Upper lobe of left lung (tissue), 6 donors: Measurements from ENCODE around the gene NACC2. TPM values are rescaled to one million over a fixed set of nuclear protein-coding genes. Genes with fewer than 3 reads are reported as not detected.

ENCODE experiments used
- ATAC-seq, 2 donors: fragments of 200-7000 bp; cut with Tn5 transposase; one replicate each; pipeline ENCODE4 v1.9.1; 2022; ENCODE audit warnings: mild to moderate bottlenecking in 2 of 2, moderate library complexity in 2 of 2; ENCODE audit not compliant: low FRiP score in 2 of 2
- DNase-seq, 2 donors: peaks; one replicate each; pipeline ENCODE4 v3.0.0-alpha.2; 2019 to 2020
- H3K27ac ChIP-seq, 4 donors: fragments of 200-600 bp; sonication (generic); one replicate each; pipeline ENCODE4 v1.5.1; 2016 to 2019
- H3K27me3 ChIP-seq, 4 donors: fragments of 200-600 bp; sonication (generic); one replicate each; pipeline ENCODE4 v1.5.1; 2017 to 2019
- H3K36me3 ChIP-seq, 4 donors: fragments of 200-600 bp; sonication (generic); one replicate each; pipeline ENCODE4 v1.5.1; 2016 to 2019
- H3K4me1 ChIP-seq, 4 donors: fragments of 200-600 bp; sonication (generic); one replicate each; pipeline ENCODE4 v1.5.1; 2018 to 2019
- H3K4me3 ChIP-seq, 4 donors: fragments of 200-600 bp; sonication (generic); one replicate each; pipeline ENCODE4 v1.5.1; 2017 to 2019; ENCODE audit warnings: mild to moderate bottlenecking in 2 of 4, moderate library complexity in 1 of 4
- H3K9me3 ChIP-seq, 4 donors: fragments of 200-600 bp; sonication (generic); one replicate each; pipeline ENCODE4 v1.5.1; 2018 to 2019
- EP300 ChIP-seq, 4 donors: sonication (generic); formaldehyde crosslinking; IDR thresholded peaks; one replicate each; pipeline ENCODE4 v1.5.1; 2017; ENCODE audit warnings: antibody characterized with exemption in 4 of 4, control low read depth in 2 of 4
- POLR2A ChIP-seq, 4 donors: fragments of 450-650 bp; IDR thresholded peaks; one replicate each; pipeline ENCODE4 v1.5.1; 2016 to 2017; ENCODE audit warnings: antibody characterized with exemption in 4 of 4, mild to moderate bottlenecking in 2 of 4
- POLR2AphosphoS5 ChIP-seq, 2 donors: sonication (generic); formaldehyde crosslinking; IDR thresholded peaks; one replicate each; pipeline ENCODE4 v1.5.1; 2017; ENCODE audit warnings: antibody characterized with exemption in 2 of 2
- WGBS, 2 donors: methylation state at CpG; one replicate each; pipeline ENCODE4 v1.1.5; 2017 to 2018; 5-methylcytosine and 5-hydroxymethylcytosine counted together
- total RNA-seq, 6 donors: library from RNA; depleted of rRNA in 4 of 6; stranded (reverse); fragments of >200 nt in 4 of 6; gene quantifications; one replicate each; pipeline versions ENCODE4 v1.1.0 to v1.2.1, GENCODE V29; 2016 to 2021
- TF ChIP-seq, protein P1 (sequence below), 6 experiments: fragments of 450-650 bp in 4 of 6; fragments of 200-600 bp in 2 of 6; sonication (generic) in 2 of 6; IDR thresholded peaks; one replicate each; pipeline ENCODE4 v1.5.1; 2016 to 2019; ENCODE audit warnings: antibody characterized with exemption in 6 of 6
- donor health status: DM: no; HTN: no; CAD: no; lungs with moderate emphysema.
- donor health status: DM: no; HTN: yes; CAD: no; lungs with severe emphysema.

Gene NACC2
- total RNA-seq, 6 donors from 2014 or later: 16.8 to 38.4 (median 31.3) TPM

DNA sequence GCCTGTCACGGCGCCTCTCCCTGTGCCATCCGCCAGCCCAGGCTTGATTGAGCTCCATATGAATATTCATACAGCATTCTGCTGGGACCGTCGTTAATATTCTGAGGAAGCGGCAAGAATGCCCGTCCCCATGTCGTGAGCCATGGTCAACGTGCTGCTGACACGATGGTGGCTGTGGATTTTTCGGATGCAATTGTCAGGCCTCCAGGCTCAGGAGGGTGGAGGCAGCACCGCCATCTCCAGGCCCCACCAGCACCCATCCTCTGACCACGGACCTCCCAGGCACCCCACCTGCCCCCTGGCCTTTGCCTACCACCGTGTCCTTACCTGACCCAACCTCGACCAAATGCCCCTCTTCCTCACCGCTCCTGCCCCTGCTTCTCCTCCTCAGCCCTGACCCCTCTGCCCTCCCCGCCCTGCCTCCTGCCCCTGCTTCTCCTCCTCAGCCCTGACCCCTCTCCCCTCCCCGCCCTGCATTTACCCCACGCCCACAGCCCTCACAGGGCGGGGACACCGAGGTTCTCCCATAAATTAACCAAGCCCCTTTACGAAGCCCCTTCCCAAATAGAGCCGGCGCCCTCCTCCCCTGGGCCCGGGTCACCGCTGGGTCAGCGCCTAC lies 13.7 kb upstream of the NACC2 start:
- DNase-seq: peak in 1 of 2 donors; percentile 78
- TF ChIP-seq, protein P1, sequence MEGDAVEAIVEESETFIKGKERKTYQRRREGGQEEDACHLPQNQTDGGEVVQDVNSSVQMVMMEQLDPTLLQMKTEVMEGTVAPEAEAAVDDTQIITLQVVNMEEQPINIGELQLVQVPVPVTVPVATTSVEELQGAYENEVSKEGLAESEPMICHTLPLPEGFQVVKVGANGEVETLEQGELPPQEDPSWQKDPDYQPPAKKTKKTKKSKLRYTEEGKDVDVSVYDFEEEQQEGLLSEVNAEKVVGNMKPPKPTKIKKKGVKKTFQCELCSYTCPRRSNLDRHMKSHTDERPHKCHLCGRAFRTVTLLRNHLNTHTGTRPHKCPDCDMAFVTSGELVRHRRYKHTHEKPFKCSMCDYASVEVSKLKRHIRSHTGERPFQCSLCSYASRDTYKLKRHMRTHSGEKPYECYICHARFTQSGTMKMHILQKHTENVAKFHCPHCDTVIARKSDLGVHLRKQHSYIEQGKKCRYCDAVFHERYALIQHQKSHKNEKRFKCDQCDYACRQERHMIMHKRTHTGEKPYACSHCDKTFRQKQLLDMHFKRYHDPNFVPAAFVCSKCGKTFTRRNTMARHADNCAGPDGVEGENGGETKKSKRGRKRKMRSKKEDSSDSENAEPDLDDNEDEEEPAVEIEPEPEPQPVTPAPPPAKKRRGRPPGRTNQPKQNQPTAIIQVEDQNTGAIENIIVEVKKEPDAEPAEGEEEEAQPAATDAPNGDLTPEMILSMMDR (IDR thresholded peaks at IDR 0.05): no peak
- TF ChIP-seq POLR2AphosphoS5 (IDR thresholded peaks at IDR 0.05): no peak
- no peak for TF ChIP-seq EP300 (IDR thresholded peaks at IDR 0.05)
- TF ChIP-seq POLR2A (IDR thresholded peaks at IDR 0.05): no peak
- no peak for ATAC-seq
- no peaks in the 10 kb centered on the region for H3K27me3 ChIP-seq
- peaks cover 0 to 4% (median 0%) of the 10 kb centered on the region in 4 donors for H3K36me3 ChIP-seq
- H3K27ac ChIP-seq: peak overlapping the region; percentile 70 to 86 (median 82)
- H3K9me3 ChIP-seq: no peaks in the 10 kb centered on the region
- peak overlapping the region in 3 of 4 donors; percentile 38 to 51 (median 49) for H3K4me3 ChIP-seq
- peaks cover 54 to 63% (median 61%) of the 10 kb centered on the region in 4 donors for H3K4me1 ChIP-seq
- 81 to 84% methylated on average over 18 to 22 of the region's 27 CpGs for WGBS, 2 donors

DNA sequence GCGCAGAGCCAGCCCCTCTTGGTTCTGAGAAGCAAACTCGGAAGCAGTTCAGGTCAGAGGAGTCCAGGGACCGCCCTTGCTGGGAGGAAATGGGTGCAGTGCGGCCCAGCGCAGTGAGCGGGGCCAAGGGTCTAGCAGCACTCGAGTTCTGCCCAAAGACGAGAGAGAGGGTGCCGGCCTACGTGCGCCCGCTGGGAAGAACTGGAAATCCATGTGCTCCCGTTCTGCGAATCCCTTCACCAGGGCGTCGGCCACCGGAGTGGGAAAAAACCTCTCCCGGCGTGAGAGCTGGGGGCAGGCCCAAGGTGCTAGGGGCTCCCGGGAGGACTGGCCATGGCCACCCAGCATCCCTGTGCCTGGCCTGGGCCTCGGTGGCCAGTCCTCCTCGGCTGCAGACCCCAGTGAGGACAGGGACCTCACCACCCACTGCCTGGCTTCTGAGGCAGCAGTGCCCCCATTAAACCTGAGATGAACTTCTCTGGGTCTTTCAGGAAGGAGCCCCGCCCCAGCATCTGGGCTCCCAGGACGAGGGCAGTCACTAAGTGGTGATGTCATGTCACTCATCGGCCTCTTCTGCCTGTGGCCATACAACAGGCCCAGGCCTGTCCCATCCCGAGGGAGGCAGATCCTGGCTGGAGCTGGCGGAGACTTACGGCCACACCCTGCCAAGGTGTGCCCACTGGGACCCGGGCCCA lies 13.0 kb upstream of the NACC2 start:
- H3K27ac ChIP-seq: peak overlapping the region; percentile 38 to 86 (median 70)

DNA sequence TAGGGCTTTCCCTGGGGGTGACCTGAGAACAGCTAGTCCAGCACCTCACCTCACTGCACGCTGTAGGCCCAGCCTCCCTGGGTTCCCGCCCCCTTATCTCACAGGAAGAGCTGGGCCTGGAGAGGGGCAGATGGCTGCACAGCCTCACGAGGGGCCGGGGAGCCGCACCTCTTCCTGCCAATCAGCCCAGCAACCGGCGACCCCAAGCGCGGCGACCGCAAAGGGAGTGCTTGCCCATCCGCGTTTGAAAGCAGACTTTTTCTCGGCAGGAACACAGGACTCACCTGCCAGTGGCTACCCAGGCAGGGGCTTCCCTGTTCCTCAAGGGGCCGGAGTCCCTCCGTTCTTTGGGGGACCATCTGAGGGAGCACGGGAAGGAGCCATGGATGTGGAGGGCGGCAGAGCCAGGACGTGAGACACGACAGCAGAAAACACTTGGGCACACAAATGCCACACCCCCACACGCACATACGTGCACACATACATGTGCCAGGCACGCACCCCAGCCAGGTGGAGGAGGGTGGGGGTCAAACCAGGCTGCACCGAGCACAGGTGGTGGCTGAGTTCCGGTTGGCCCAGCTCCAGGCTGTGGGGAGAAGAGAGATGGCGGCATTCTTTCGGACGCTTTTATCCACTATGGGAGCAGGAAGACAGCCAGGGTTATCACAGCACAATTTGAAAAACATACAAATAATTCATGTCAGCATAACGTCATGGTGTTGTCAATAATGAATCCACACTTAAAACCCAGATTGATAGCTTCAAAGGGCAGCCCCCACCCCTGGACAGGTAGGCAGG lies 12.3 kb upstream of the NACC2 start:
- WGBS, 2 donors: 30 to 35% methylated on average over 12 to 24 of the region's 29 CpGs
- H3K27me3 ChIP-seq: no peaks in the 10 kb centered on the region
- peak overlapping the region in 3 of 4 donors; percentile 38 to 86 (median 69) for H3K27ac ChIP-seq
- H3K36me3 ChIP-seq: no peaks in the 10 kb centered on the region
- no peak for ATAC-seq
- TF ChIP-seq EP300 (IDR thresholded peaks at IDR 0.05): no peak
- TF ChIP-seq POLR2A (IDR thresholded peaks at IDR 0.05): no peak
- DNase-seq: peak; percentile 50 to 84
- H3K4me1 ChIP-seq: peaks cover 54 to 63% (median 61%) of the 10 kb centered on the region in 4 donors
- no peaks in the 10 kb centered on the region for H3K9me3 ChIP-seq
- no peak overlapping the region for H3K4me3 ChIP-seq

More for the DNA sequence above, 13.0 kb upstream of the NACC2 start:
- H3K4me3 ChIP-seq: no peak overlapping the region
- no peaks in the 10 kb centered on the region for H3K36me3 ChIP-seq
- 78 to 81% methylated on average over 17 to 22 of the region's 29 CpGs for WGBS, 2 donors
- H3K4me1 ChIP-seq: peaks cover 54 to 63% (median 61%) of the 10 kb centered on the region in 4 donors
- TF ChIP-seq, protein P1 (IDR thresholded peaks at IDR 0.05): no peak
- TF ChIP-seq EP300 (IDR thresholded peaks at IDR 0.05) (no peak), POLR2AphosphoS5 (IDR thresholded peaks at IDR 0.05) (no peak), POLR2A (IDR thresholded peaks at IDR 0.05) (no peak)
- ATAC-seq (no peak), DNase-seq (peak in 1 of 2 donors; percentile 80)
- H3K9me3 ChIP-seq: no peaks in the 10 kb centered on the region
- no peaks in the 10 kb centered on the region for H3K27me3 ChIP-seq

DNA sequence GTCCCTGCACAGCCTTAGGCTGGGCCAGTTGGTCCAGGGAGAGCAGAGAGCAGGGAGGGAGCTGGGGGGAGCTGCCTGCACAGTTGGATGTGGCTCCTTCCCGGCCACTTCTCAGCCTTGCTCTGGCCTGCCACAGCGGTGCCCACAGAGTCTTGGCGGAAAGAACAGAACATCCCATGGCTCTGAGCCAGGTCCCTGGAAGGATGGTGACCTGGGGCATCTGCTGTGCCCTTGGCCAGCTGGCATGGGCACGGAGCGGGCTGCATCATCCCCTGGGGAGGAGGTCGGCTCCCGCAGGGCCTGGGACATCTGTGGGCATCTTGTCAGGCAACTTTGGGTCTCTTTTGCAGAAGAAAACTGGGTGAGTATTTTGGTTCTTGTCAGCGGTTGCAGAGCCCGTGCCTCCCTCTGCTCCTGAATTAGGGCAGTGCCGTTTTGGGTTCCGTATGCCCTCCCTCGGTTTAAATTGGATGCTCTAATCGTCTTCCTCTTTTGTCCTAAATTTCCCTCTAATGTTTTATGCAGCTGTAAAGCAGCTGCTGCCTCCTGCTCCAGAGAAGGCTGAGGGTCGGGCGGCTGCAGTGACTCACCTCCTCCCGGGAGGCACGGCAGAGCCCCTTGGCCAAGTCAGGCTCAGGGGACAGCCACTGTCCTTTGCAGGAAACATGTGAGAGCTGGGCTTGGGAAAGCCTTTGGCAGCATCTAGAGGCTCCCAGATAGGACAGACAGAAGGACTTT lies 10.5 kb upstream of the NACC2 start:
- 59 to 68% methylated on average over 12 to 17 of the region's 17 CpGs for WGBS, 2 donors
- Histone ChIP-seq H3K27ac (peak overlapping the region in 1 of 4 donors; percentile 86), H3K4me1 (peaks cover 52 to 60% (median 56%) of the 10 kb centered on the region in 4 donors), H3K27me3 (no peaks in the 10 kb centered on the region), H3K9me3 (no peaks in the 10 kb centered on the region), H3K36me3 (no peaks in the 10 kb centered on the region), H3K4me3 (no peak overlapping the region)
- peak in 1 of 2 donors; percentile 69 for DNase-seq
- TF ChIP-seq EP300 (IDR thresholded peaks at IDR 0.05): no peak
- TF ChIP-seq, protein P1 (IDR thresholded peaks at IDR 0.05): no peak
- peak in 1 of 2 donors; percentile 29 for TF ChIP-seq POLR2AphosphoS5 (IDR thresholded peaks at IDR 0.05)
- no peak for ATAC-seq
